Globus pallidus (tissue), 1 donor: ENCODE results near the gene RBMS3.

Source experiments
- DNase-seq: peaks from one replicate; pipeline ENCODE4 v3.0.0-alpha.2; 2015; ENCODE audit warnings: low spot score

The RBMS3 gene

DNA sequence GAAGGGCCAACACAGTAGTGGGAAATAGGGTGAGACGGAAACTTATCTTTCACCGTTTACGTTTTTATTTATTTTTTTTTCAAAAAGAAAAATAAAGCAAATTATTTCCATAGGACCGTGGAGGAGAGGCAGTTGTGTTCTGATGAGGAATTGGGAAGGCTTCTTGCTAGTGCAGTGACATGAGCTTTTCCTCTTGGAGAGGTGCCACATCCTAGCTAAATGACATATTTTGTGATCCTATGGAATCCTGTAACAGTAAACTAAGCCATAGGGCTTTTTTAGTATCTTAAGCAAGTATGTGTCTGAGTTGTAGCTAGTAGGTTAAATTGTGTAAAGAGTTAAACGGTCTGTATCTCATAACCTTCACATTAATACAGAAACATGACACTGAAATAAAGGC is 609.9 kb downstream of the RBMS3 start:
- DNase-seq, result no peak

DNA sequence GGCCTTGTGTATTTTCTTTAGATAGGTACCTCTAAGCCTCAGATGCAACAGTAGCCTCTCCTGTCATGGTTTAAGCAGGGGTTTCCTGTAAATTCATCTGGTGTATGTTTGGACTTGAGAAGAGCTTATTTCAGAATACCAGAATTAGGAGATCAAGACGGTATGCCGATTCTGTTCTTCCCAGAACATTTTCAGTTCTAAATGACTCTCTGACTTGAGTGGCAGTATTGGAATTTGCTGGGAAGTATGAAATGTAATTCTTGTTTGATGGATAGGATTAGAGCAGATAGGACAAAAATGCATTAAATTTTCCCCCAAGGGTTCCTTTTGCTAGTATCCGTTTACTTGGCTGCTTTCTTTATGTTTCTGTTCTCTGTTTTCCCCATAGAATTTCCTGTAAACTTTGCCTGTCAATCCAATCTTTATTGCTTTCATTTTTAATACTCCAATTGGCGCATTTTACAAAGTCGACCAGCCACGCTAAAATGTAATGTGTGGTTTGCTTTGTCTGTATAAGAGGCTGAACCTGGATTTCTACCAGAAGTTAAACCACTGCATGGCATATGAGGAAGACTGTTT is 612.2 kb downstream of the RBMS3 start:
- no peak for DNase-seq

GRCh38 chr3:29896856-29897255 is 616.0 kb downstream of the RBMS3 start:
- no peak for DNase-seq

GRCh38 chr3:29898171-29898965 is 617.5 kb downstream of the RBMS3 start:
- DNase-seq, result no peak

DNA sequence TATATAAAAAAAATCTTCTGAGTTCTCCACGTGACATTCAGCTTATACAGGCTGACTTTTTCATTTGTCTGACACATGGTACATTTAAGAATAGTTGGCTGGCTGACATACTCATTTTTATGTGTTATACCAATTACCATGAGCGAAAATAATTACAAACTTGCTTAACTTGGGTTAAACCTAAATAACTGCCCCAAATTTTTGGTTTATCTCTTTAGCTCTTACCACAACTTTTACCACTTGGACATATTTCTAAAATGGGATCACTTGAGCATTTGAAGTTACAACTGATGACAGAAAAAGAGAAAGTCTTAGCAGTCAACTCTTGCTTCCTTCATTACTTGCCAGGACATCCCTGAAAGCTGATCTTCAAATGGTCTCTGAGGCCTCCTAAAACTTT is 618.1 kb downstream of the RBMS3 start:
- no peak for DNase-seq

DNA sequence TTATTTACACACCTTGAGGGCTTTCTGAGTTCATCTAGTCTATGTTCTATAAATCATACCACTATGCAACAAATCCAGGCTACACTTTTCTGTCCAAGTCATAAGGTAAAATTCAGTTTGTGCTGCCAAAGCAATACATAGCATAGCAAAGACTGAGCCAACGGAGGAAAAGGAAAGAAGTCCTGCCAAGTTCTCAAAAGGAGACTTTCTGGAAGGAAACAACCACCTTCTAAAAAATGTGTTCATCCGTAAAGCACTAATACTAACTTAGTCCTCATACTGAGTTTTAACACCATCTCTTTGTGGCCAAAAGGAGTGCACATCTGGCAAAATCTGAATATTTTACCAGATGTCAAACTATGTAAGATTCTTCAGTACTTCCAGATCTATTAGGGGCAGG is 620.2 kb downstream of the RBMS3 start:
- no peak for DNase-seq

- no peak for DNase-seq
These were observed 622.7 kb downstream of the RBMS3 start for GRCh38 chr3:29903600-29903999.

DNA sequence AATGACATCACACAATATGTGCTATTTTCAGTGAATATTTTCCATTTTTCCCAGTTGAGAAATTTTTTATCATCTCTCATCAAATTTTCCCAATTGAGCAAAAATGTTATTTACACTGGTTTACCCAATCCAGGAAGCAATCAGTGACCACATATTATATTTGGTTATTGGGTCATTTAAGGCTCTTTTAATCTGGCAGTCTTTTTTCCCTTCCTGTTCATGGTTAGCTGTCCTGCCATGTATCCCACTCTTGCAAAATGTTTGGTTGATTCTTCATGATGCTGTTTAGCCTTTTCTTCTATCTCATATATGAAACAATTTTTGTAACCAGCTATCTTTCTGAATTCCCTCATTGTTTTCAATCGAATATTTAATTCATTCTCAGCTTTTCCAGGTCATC is 626.0 kb downstream of the RBMS3 start:
- DNase-seq, result no peak

GRCh38 chr3:29912600-29913288 is 631.9 kb downstream of the RBMS3 start:
- DNase-seq, result no peak

DNA sequence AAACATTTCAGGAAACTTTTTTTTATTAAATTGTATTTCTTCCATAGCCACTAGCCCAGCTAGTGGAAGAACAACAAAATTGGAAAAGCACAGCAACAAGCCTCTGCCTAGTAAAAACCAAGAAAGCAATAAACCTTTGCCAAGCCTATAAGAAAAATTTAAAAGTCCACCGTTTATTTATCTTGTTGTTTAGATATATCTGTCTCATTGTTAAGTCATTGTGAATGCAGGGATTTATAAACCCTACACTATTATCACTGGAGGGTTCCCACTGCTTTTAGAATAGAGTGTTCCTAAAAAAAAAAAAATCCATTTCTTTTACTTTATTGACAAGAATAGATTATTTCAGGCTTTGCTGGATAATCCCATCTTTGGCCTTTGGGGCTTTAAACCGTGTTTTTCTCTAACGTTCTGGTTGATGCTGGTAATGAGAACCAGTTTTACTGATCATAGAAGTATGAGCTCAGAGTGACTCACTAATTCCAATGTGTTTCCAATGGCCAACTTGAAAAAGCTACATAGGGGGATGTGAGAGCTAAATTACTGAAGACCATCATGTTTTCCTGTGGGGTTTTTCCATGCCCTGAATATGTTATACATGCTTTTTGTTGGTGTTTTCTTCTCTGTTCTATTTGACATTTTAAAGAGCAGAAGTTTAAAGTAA is 634.1 kb downstream of the RBMS3 start:
- no peak for DNase-seq

GRCh38 chr3:29919571-29919970 is 638.7 kb downstream of the RBMS3 start:
- no peak for DNase-seq

GRCh38 chr3:29922992-29923746 is 642.3 kb downstream of the RBMS3 start:
- DNase-seq, result no peak

DNA sequence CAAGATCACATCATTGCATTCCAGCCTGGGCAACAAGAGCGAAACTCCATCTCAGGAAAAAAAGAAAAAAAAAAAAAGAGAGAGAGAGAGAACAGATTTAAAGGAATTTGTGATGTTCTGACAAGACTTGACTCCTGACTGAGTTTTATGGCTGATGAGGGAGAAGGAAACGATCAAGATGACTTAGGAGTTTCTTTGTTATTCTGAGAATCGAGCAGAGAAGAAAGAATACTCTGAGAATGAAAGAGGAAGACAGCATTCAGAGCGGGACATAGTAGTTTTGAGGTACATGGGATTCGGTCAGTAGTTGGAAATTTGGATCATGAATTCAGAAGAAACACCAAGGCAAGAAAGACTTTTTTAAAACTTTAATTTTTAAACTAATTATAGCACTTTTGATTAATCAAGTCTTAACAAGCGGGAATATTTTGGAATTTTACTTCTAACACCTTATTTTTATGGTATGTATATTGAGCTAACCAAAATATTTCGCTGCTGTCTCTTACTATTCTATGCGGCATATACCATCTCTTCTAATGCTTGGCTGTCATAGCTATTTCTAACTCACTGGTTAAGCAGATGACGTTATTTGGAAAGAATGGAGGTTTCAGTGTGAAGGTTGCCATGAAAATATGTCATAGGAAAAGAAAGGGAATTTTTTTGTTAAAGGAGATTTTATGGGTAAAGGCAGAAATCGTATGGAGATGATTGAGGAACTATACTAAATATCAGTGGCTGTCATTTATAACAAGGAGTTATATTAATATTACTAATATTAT is 644.1 kb downstream of the RBMS3 start:
- no peak for DNase-seq

- DNase-seq, result no peak
These were observed 645.5 kb downstream of the RBMS3 start for GRCh38 chr3:29926378-29926777.

GRCh38 chr3:29932696-29933325 is 651.9 kb downstream of the RBMS3 start:
- DNase-seq, result no peak

GRCh38 chr3:29933802-29934490 is 653.1 kb downstream of the RBMS3 start:
- DNase-seq, result no peak

- DNase-seq, result no peak
These were observed 653.9 kb downstream of the RBMS3 start for GRCh38 chr3:29934751-29935150.

DNA sequence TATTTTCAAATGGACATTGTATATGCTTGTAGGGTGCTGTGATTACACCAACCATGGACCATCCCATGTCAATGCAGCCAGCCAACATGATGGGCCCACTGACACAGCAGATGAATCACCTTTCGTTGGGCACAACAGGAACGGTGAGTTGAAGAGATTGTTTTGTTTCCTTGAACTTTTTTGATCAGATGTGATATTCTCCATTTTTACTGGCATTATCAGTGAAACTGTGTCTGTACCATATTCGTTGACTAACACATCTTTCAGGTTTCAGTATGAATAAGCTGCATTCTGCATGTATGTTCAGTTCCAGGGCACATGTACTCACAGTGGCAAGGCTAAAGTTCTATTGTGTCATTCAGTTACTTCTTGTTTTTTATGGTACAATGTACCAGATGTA is 655.2 kb downstream of the RBMS3 start:
- DNase-seq, result no peak

- no peak for DNase-seq
These were observed 655.9 kb downstream of the RBMS3 start for GRCh38 chr3:29936766-29937165.

- no peak for DNase-seq
These were observed 656.3 kb downstream of the RBMS3 start for GRCh38 chr3:29937185-29937584.
